Stimulated activated CD4-positive, alpha-beta T cell treated with anti-CD3 and anti-CD28 coated beads, Interleukin-1b, Interleukin-23, amount 100 ng/mL, for 24 hours (primary cell): ENCODE measurements around the gene GPR15LG.
"Not testable (repeated sequence)": the region's sequence is repeated elsewhere in the genome, so short reads cannot be mapped to it uniquely, and the experiment has no call there.

ENCODE experiments used
- DNase-seq, 4 experiments: peaks; one replicate each; pipeline ENCODE4 v3.0.0-alpha.2; 2020; ENCODE audit warnings: low read depth in 4 of 4, low spot score in 1 of 4

The GPR15LG gene

GRCh38 chr10:84173501-84173929 lies at the start of gene GPR15LG:
Gene GPR15LG (plus strand): TSS chr10:84173801. CDS start chr10:84173852, 51 bp downstream.
- no peak for DNase-seq

GRCh38 chr10:84125910-84126784 lies 47.5 kb upstream of the GPR15LG start:
- not testable (repeated sequence) for DNase-seq

GRCh38 chr10:84126785-84127167 lies 46.8 kb upstream of the GPR15LG start:
- no peak for DNase-seq

GRCh38 chr10:84135836-84136235 lies 37.8 kb upstream of the GPR15LG start:
- DNase-seq = no peak

GRCh38 chr10:84137811-84138210 lies 35.8 kb upstream of the GPR15LG start:
- no peak for DNase-seq

- peak; percentile 23 to 39 (median 34) for DNase-seq
These were observed 35.0 kb upstream of the GPR15LG start for GRCh38 chr10:84138478-84139125.

GRCh38 chr10:84139126-84140035 lies 34.2 kb upstream of the GPR15LG start, which contains the start of gene GHITM:
Gene GHITM (plus strand): TSS chr10:84139509. CDS start chr10:84141501, 1,992 bp downstream.
- DNase-seq = peak; percentile 97 to 99 (median 98)

- no peak for DNase-seq
These were observed 33.6 kb upstream of the GPR15LG start for GRCh38 chr10:84140036-84140379.

GRCh38 chr10:84147347-84147746 lies 26.3 kb upstream of the GPR15LG start:
- no peak for DNase-seq

- DNase-seq = not testable (repeated sequence)
These were observed 25.5 kb upstream of the GPR15LG start for GRCh38 chr10:84148006-84148597.

- DNase-seq = no peak
These were observed 23.7 kb upstream of the GPR15LG start for GRCh38 chr10:84149854-84150253.

- DNase-seq = no peak
These were observed 20.8 kb upstream of the GPR15LG start for GRCh38 chr10:84152769-84153168.

GRCh38 chr10:84155521-84155920 lies 18.1 kb upstream of the GPR15LG start:
- DNase-seq = no peak

- DNase-seq = no peak
These were observed 17.6 kb upstream of the GPR15LG start for GRCh38 chr10:84156009-84156408.

- peak in 1 of 4 experiments; percentile 13 for DNase-seq
These were observed 16.8 kb upstream of the GPR15LG start for GRCh38 chr10:84156768-84157167.

- no peak for DNase-seq
These were observed 15.5 kb upstream of the GPR15LG start for GRCh38 chr10:84158061-84158460.

- no peak for DNase-seq
These were observed 15.1 kb upstream of the GPR15LG start for GRCh38 chr10:84158550-84158949.

- DNase-seq = no peak
These were observed 14.4 kb upstream of the GPR15LG start for GRCh38 chr10:84159076-84159685.

GRCh38 chr10:84160663-84161362 lies 12.8 kb upstream of the GPR15LG start:
- DNase-seq = no peak

GRCh38 chr10:84163996-84164395 lies 9.6 kb upstream of the GPR15LG start:
- DNase-seq = no peak
